NCI-H187 treated with DMSO at 0.1 percent for 48 hours (cell line): Measurements from ENCODE around the gene RS1.

Experiments
- DNase-seq: peaks from one replicate; lab custom pipeline; 2025; lab: John Stamatoyannopoulos, UW

Gene RS1

GRCh38 chrX:18598413-18598812 lies 73.5 kb downstream of the RS1 start:
- no peak for DNase-seq

- DNase-seq: no peak
These were observed 75.8 kb downstream of the RS1 start for GRCh38 chrX:18596096-18596495.

- DNase-seq: no peak
These were observed 77.8 kb downstream of the RS1 start for GRCh38 chrX:18594079-18594478.

GRCh38 chrX:18591834-18592233 lies 80.1 kb downstream of the RS1 start:
- DNase-seq: no peak
